GM19035 (cell line): ENCODE results near the gene CCDC83.

Experiments
- ATAC-seq: cut with Tn5 transposase; IDR thresholded peaks from one replicate; pipeline ENCODE4 v1.9.1; 2021; ENCODE audit not compliant: unreplicated experiment

The CCDC83 gene

GRCh38 chr11:85855341-85855656 is at the start of gene CCDC83:
Gene CCDC83 (plus strand): TSS chr11:85855383. CDS start chr11:85865124, 9,741 bp downstream.
- no peak for ATAC-seq

DNA sequence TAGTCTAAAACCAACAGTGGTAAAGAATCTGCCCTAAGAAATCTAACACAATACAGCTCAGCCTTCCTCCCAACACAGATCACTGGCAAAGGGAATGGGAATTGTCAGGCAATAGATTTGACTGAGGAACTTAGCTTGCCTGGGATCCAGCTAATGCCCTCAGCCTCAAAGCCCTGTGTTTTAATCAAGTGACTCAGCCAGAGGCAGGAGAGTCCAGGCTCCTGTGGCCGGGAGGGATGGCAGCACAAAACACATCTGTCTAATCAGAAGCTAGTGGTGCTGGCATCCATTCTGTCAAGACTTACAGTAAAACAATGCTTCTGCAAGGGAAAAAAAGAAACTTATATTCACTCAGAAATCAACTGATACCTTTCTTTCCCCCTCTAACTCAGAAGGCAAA is 49.8 kb upstream of the CCDC83 start:
- no peak for ATAC-seq

DNA sequence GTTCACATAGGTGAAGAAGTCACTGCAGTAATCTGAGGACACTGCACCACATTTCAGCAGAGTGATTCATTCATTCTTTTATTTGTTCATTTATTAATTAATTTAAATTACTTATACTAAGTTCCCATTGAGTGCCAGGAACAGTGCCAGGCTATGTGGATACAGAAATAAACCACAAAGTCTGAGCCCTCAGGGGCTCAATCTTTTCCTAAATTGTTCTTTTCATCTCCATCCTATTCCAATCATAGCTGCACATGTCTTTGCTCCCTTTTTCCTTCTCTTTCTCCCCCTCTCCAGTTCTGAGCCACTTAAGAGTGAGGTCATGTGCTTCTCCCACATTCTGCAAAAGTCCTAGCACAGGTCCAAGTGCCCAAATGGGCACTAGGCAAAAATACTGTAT is 49.2 kb upstream of the CCDC83 start:
- ATAC-seq: no peak

- no peak for ATAC-seq
Observed at GRCh38 chr11:85806876-85807275, 48.3 kb upstream of the CCDC83 start.

- ATAC-seq: peak; percentile 43
Observed at GRCh38 chr11:85809191-85809590, 46.0 kb upstream of the CCDC83 start.

DNA sequence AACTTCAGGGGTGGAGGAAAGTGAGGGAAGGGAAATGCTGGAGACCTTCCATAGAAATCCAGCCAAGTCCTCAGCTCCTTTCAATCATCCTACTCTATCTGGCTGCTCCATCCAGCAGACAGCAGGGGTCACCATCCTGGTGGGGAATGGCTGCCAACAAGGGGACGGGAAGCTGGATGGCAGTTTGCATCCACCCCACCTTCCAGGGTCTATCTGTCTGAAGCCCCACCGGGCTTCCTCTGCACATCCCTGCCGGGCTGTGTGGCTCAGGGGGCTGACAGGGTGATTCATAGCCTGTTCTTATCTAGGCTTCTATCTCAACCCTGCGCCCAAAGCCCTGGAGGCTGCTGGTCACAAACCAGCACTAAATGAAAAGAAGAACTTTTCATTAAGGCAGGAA is 45.3 kb upstream of the CCDC83 start:
- no peak for ATAC-seq

DNA sequence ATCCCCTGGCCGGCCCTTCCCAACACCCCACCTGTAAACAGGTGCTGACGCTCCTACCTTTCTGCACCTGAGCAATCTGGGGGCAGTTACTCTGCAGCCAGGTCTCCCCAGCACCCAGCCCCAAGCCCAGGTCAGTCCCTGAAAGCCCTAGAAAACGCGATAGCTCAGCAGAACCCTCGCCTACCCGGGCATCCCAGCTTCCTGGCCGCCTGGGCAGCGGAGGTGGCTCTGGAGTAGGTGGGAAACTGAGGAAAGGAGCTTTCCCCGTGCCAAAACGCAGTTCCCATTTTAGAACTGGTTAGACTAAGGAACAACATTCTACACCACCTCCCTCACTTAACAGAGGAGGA is 44.7 kb upstream of the CCDC83 start:
- no peak for ATAC-seq

DNA sequence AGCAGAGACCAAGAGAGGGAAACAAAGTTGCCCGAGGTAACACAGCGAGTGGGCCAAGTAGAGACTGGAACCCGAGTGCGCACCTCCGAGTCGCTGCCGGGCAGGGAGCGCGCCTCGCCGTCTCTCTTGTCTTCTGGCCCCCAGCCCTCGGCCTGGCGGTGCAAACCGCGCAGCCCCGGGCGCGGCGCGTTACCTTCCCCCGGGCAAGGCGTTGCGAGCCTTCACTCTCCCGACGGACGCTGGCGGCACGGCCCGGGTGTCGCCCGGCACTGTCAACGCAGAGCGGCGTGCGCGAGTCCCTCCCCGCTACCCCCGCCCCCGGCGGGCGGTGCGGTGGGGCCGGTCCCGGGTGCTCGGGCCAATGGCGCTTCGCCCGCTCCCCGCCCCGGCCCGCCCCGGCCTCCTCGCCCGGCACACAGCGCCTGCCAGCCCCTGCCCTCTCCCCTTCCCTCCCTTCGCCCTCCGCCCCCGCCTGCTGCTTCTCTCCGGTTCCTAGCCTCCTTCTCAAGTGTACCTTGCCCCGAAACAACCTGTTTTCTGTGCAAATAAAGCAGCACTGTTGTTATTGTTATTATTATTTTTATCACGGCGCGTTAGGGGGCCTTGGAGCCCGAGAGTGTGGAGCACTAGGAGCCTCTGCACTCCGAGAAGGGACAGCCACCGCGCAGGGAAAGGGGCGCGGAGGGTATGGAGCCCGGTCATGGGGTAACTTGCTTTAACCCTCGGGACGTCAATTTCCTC is 44.1 kb upstream of the CCDC83 start, which contains the start of gene SYTL2:
Gene SYTL2, minus strand, starts transcription at position 271 of the 741 bp plus-strand sequence. CDS start 53,416 bp downstream, outside the sequence.
- ATAC-seq: peak; percentile 84

GRCh38 chr11:85811624-85812023 is 43.6 kb upstream of the CCDC83 start:
- ATAC-seq: no peak

- no peak for ATAC-seq
Observed at GRCh38 chr11:85813721-85814120, 41.5 kb upstream of the CCDC83 start.

DNA sequence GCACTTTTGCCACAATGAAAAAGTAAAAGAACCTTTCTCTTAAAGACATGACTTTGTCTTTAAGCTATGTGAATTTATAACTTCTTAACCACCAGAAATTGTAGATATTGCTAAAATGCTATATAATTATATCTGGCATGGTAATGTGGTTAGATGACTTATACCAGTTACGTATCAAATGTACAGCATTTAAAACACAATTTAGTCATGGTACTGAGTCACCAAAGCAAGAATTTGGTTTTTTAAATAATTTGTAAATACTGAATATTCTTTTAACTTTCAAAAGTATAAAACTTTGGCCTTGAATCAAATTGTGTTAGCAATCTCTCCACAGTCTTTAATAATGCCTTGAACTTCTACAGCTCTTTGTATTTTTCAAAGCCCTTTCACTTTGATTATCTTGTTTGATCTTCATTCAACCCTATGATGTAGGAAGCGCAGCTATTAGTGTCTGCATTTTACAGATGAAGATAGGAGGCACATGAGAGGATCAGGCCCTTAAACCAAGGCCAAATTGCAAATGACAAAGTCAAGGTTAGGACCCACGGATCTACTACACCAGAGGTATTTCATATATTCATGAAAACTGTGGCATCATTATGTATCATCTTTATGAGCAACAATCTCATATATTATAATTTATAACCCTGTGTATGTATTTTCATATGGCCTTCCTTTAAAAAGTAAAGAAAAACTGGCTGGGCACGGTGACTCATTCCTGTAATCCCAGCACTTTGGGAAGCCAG is 39.8 kb upstream of the CCDC83 start:
- ATAC-seq: no peak

DNA sequence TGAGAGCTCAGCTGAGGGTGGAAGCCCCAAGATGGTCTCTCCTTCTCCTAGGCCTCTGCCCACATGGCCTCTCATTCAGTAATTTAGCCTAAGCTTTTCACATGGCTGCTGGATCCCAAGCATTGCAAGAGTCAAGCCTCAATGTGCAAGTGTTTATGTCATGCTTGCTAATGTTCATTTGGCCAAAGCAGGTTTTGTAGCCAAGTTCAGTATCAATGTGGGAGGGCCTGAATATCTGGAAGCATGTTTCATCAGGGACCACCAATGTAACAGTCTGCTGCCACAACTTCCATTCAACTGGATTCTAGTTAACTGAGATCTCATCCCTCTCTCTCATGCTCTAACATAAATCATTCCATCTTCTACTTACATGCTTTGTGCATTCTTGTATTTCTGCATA is 35.7 kb upstream of the CCDC83 start:
- no peak for ATAC-seq

GRCh38 chr11:85821636-85822035 is 33.5 kb upstream of the CCDC83 start:
- no peak for ATAC-seq

DNA sequence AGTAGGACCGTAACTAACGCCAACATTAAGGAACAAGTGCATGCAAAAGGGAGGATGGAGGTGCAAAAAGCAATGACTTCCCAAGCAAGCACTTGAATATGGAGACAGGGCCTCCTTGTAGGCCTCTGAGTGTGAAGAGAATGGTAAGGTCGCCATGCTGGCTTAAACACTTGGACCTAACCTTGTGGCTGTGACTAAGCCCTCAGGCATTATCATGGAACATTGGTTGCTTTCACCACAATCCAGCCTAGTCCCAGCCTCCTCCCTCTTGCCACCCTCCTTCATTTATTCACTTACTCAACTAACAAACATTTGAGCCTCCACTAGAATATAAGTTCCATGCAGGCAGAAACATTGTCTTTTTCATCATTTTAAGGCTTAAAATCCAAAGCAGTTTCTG is 32.4 kb upstream of the CCDC83 start:
- no peak for ATAC-seq

- no peak for ATAC-seq
Observed at GRCh38 chr11:85823816-85824215, 31.4 kb upstream of the CCDC83 start.

GRCh38 chr11:85825616-85826015 is 29.6 kb upstream of the CCDC83 start:
- ATAC-seq: no peak

- no peak for ATAC-seq
Observed at GRCh38 chr11:85826116-85826855, 28.9 kb upstream of the CCDC83 start.

DNA sequence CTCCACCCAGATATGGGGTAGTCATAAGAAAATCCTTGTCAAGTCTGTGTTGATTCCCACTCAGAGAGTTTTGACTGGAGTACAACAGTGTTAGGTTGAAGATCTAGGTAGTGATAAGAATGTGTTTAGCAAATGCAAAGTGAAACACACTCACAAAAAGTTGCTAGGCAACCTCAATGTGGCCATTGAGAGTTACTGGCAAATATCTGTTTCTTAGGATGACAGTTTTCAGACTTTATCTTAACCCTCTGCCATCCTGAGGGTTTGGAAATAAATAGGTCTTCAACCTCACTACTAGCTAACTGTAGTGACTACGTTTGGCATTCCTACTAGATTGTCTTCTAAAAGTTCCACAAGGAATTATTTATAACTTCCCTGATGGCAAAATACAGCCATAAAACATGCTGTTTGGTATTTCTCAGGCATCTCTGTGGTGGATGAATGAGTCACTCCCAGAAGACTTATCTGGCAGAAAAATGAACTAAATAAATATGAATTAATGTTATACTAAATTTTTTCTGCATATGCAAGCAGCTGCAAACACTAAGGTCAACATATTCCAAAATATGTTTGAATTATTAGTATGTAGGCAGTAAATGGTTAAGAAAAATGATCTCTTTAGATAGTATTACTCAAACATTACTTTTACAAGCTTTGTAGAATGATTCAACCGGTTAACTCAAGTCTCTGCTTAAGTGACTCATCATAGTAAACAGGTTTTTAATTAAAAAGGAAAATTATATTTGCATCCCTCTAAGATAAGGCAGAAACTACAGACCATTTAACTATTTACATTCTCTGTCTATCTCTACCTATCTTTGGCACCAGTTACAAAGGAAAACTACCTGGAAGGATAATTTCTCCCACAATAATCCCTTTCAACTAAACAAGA is 27.2 kb upstream of the CCDC83 start:
- ATAC-seq: no peak

GRCh38 chr11:85828640-85828978 is 26.6 kb upstream of the CCDC83 start:
- no peak for ATAC-seq

DNA sequence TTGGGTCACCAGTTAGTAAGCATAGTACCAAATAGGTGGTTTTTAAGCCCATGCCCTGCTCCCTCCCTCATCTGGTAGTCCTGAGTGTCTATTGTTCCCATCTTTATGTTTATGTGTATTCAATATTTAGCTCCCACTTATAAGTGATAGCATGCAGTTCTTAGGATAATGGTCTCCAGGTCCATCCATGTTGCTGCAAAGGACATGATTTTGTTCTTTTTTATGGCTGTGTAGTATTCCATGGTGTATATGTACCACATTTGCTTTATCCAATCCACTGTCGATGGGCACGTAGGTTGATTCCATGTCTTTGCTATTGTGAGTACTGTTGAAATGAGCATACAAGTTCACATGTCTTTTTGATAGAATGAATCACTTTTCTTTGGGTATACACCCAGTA is 26.0 kb upstream of the CCDC83 start:
- ATAC-seq: no peak

- ATAC-seq: no peak
Observed at GRCh38 chr11:85831050-85831449, 24.1 kb upstream of the CCDC83 start.
